LNCaP clone FGC (cell line): Measurements from ENCODE around the gene CCDC144A.
"Not testable (repeated sequence)": the region's sequence is repeated elsewhere in the genome, so short reads cannot be mapped to it uniquely, and the experiment has no call there.

ENCODE experiments used
- DNase-seq: peaks from one replicate; pipeline ENCODE4 v3.0.0-alpha.2; 2011; ENCODE audit warnings: low read depth
- H3K4me3 ChIP-seq: 2 replicates; pipeline ENCODE4 v1.5.1; 2011; ENCODE audit warnings: mild to moderate bottlenecking, low read depth, low read length, control low read depth
- CTCF ChIP-seq: IDR thresholded peaks from 2 replicates; pipeline ENCODE4 v1.5.1; 2012; ENCODE audit warnings: mild to moderate bottlenecking; ENCODE audit not compliant: control insufficient read depth, insufficient read depth; ENCODE audit errors: extremely low read depth

CCDC144A gene

GRCh38 chr17:16810236-16810635, 120.2 kb downstream of the CCDC144A start:
- not testable (repeated sequence) for H3K4me3 ChIP-seq, DNase-seq

- not testable (repeated sequence) for H3K4me3 ChIP-seq
- peak; percentile 21 for DNase-seq
These were observed 122.1 kb downstream of the CCDC144A start for GRCh38 chr17:16812126-16812525.

- no peak overlapping the region for H3K4me3 ChIP-seq
- no peak for TF ChIP-seq CTCF
- DNase-seq: no peak
These were observed 124.4 kb downstream of the CCDC144A start for GRCh38 chr17:16814439-16814838.

- no peak for TF ChIP-seq CTCF
- no peak overlapping the region for H3K4me3 ChIP-seq
- no peak for DNase-seq
These were observed 127.2 kb downstream of the CCDC144A start for GRCh38 chr17:16817201-16817600.

- not testable (repeated sequence) for H3K4me3 ChIP-seq, DNase-seq
These were observed 127.9 kb downstream of the CCDC144A start for GRCh38 chr17:16817940-16818339.

- H3K4me3 ChIP-seq: no peak overlapping the region
- DNase-seq: no peak
- TF ChIP-seq CTCF: no peak
These were observed 128.3 kb downstream of the CCDC144A start for GRCh38 chr17:16818340-16818739.

- H3K4me3 ChIP-seq: no peak overlapping the region
- no peak for TF ChIP-seq CTCF
- peak; percentile 13 for DNase-seq
These were observed 129.0 kb downstream of the CCDC144A start for GRCh38 chr17:16818821-16819683.

- no peak for DNase-seq
- H3K4me3 ChIP-seq: no peak overlapping the region
- TF ChIP-seq CTCF: no peak
These were observed 130.3 kb downstream of the CCDC144A start for GRCh38 chr17:16820161-16820877.
